HepG2 (cell line): ENCODE measurements around the gene FOXN3. TPM values are rescaled to one million over a fixed set of nuclear protein-coding genes. Genes with fewer than 3 reads are reported as not detected.

ENCODE experiments used
- ATAC-seq: fragments of 200-7000 bp; cut with Tn5 transposase; 3 replicates; pipeline ENCODE4 v1.9.1; 2020; ENCODE audit warnings: mild to moderate bottlenecking, moderate library complexity
- BruUV-seq: library from RNA; stranded (reverse); fragments of 400-500 nt; replicated peaks from 2 replicates; lab custom pipeline; 2021; lab: Mats Ljungman, UMichigan
- CTCF ChIA-PET: fragments of 300-600 bp; formaldehyde crosslinking; extraction: SDS; loops from one replicate; lab custom pipeline; 2021; ENCODE audit warnings: low total read pairs, inconsistent platforms, low intra/inter-chr PET ratio; lab: Yijun Ruan, JAX
- POLR2A ChIA-PET: fragments of 350-600 bp; sonication (Branson Sonifier 250); formaldehyde crosslinking; loops from one replicate; lab custom pipeline; 2020; ENCODE audit warnings: antibody characterized with exemption, inconsistent platforms; lab: Yijun Ruan, JAX
- DNase-seq: peaks from one replicate; pipeline ENCODE4 v3.0.0-alpha.2; 2015; ENCODE audit warnings: low spot score
- FAIRE-seq: peaks from 3 replicates; lab custom pipeline; 2011; peaks lifted over from hg19 to GRCh38; lab: Jason Lieb, UNC
- H2AFZ ChIP-seq: one replicate; pipeline ENCODE4 v1.6.1; 2011; ENCODE audit warnings: low read length, inconsistent platforms
- H3K27ac ChIP-seq: fragments of 300-600 bp; 3 replicates; pipeline ENCODE4 v1.8.0; 2011; ENCODE audit warnings: mixed run types, mild to moderate bottlenecking, mixed read lengths, low read length, inconsistent platforms; ENCODE audit not compliant: insufficient read depth; ENCODE audit errors: extremely low read length
- H3K27me3 ChIP-seq, 2 experiments: fragments of 200-600 bp in 1 of 2; 2 replicates in 1 of 2; 3 replicates in 1 of 2; pipeline versions ENCODE4 v1.6.0 to v1.8.0; 2011; ENCODE audit warnings: low read length in 2 of 2, mild to moderate bottlenecking in 2 of 2, moderate library complexity in 2 of 2, inconsistent platforms in 1 of 2; ENCODE audit not compliant: insufficient read depth in 2 of 2, control insufficient read depth in 1 of 2
- H3K36me3 ChIP-seq, 2 experiments: fragments of 200-600 bp in 1 of 2; replicated peaks in 1 of 2; 2 replicates in 1 of 2; 3 replicates in 1 of 2; pipeline versions ENCODE4 v1.5.1 to v1.8.0; 2011; ENCODE audit warnings: low read length in 2 of 2, inconsistent platforms in 1 of 2; ENCODE audit not compliant: insufficient read depth in 2 of 2, control insufficient read depth in 1 of 2
- H3K4me1 ChIP-seq: 2 replicates; pipeline ENCODE4 v1.5.1; 2012; ENCODE audit warnings: low read length, inconsistent platforms; ENCODE audit not compliant: insufficient read depth
- H3K4me2 ChIP-seq: 2 replicates; pipeline ENCODE4 v1.6.0; 2011; ENCODE audit warnings: low read depth, low read length, inconsistent platforms
- H3K4me3 ChIP-seq, 3 experiments: fragments of 200-600 bp in 1 of 3; sonication (generic), shearing (Covaris generic) in 1 of 3; replicated peaks in 1 of 3; 2 replicates each; pipeline ENCODE4 v1.5.1; 2011 to 2016; ENCODE audit warnings: low read length in 3 of 3, inconsistent platforms in 2 of 3, low read depth in 2 of 3, mild to moderate bottlenecking in 2 of 3, control low read depth in 1 of 3, mixed read lengths in 1 of 3; ENCODE audit not compliant: insufficient read depth in 1 of 3
- H3K79me2 ChIP-seq: one replicate; pipeline ENCODE4 v1.6.1; 2011; ENCODE audit warnings: low read length, inconsistent platforms; ENCODE audit not compliant: insufficient read depth
- H3K9ac ChIP-seq: 2 replicates; pipeline ENCODE4 v1.6.0; 2011; ENCODE audit warnings: mild to moderate bottlenecking, low read depth, low read length, inconsistent platforms; ENCODE audit not compliant: insufficient read depth
- H3K9me3 ChIP-seq: 2 replicates; pipeline ENCODE4 v1.5.1; 2012; ENCODE audit warnings: mild to moderate bottlenecking, low read length
- H4K20me1 ChIP-seq: 2 replicates; pipeline ENCODE4 v1.6.0; 2011; ENCODE audit warnings: inconsistent platforms, mild to moderate bottlenecking, low read length, moderate library complexity; ENCODE audit not compliant: insufficient read depth
- AGO2 ChIP-seq: fragments of 200-400 bp; formaldehyde crosslinking; optimal IDR thresholded peaks from 2 replicates; pipeline ENCODE3; 2017; ENCODE audit warnings: mild to moderate bottlenecking, low read depth, low read length, moderate library complexity
- ETV6 ChIP-seq: sonication (generic); formaldehyde crosslinking; conservative IDR thresholded peaks from 2 replicates; pipeline ENCODE4 v1.4.0; 2020; ENCODE audit warnings: missing genetic modification reagents
- GABPB1 ChIP-seq: IDR thresholded peaks from 2 replicates; pipeline ENCODE4 v1.6.1; 2016; ENCODE audit warnings: mild to moderate bottlenecking, missing genetic modification reagents, moderate library complexity, missing compliant biosample characterization
- ISX ChIP-seq: sonication (generic); formaldehyde crosslinking; conservative IDR thresholded peaks from 2 replicates; pipeline ENCODE4 v1.5.0; 2020; ENCODE audit warnings: missing genetic modification reagents
- NR2F6 ChIP-seq, 2 experiments: IDR thresholded peaks; 2 replicates each; pipeline ENCODE4 v1.6.1; 2016; ENCODE audit warnings: antibody characterized with exemption in 1 of 2, mild to moderate bottlenecking in 1 of 2
- ONECUT2 ChIP-seq: sonication (generic); formaldehyde crosslinking; IDR thresholded peaks from 2 replicates; pipeline ENCODE4 v1.4.0; 2020; ENCODE audit warnings: missing genetic modification reagents
- RBM22 ChIP-seq: fragments of 200-400 bp; formaldehyde crosslinking; optimal IDR thresholded peaks from 2 replicates; pipeline ENCODE3; 2017; ENCODE audit warnings: mild to moderate bottlenecking, low read length, moderate library complexity
- ZFP36 ChIP-seq: fragments of 150-350 bp; IDR thresholded peaks from 2 replicates; pipeline ENCODE4 v1.6.1; 2018; ENCODE audit warnings: borderline replicate concordance, low read length, low read depth; ENCODE audit not compliant: partially characterized antibody
- ZNF10 ChIP-seq: sonication (generic); formaldehyde crosslinking; IDR thresholded peaks from 2 replicates; pipeline ENCODE4 v1.4.0; 2020; ENCODE audit warnings: mild to moderate bottlenecking, low read depth, missing genetic modification reagents, borderline replicate concordance
- ZNF20 ChIP-seq: sonication (generic); formaldehyde crosslinking; IDR thresholded peaks from 2 replicates; pipeline ENCODE4 v1.4.0; 2020; ENCODE audit warnings: mild to moderate bottlenecking, moderate library complexity, missing genetic modification reagents
- ZNF205 ChIP-seq: IDR thresholded peaks from 2 replicates; pipeline ENCODE4 v1.6.1; 2018; ENCODE audit warnings: missing biosample characterization, missing genetic modification reagents
- ZNF225 ChIP-seq: sonication (generic); formaldehyde crosslinking; IDR thresholded peaks from 2 replicates; pipeline ENCODE4 v1.4.0; 2020; ENCODE audit warnings: mild to moderate bottlenecking, missing genetic modification reagents
- ZNF564 ChIP-seq: sonication (generic); formaldehyde crosslinking; IDR thresholded peaks from 2 replicates; pipeline ENCODE4 v1.8.1; 2023; ENCODE audit warnings: mild to moderate bottlenecking, missing genetic modification reagents
- ZNF766 ChIP-seq: sonication (generic); formaldehyde crosslinking; IDR thresholded peaks from 2 replicates; pipeline ENCODE4 v1.5.0; 2020; ENCODE audit warnings: missing genetic modification reagents, borderline replicate concordance
- ZNF839 ChIP-seq: sonication (generic); formaldehyde crosslinking; IDR thresholded peaks from 2 replicates; pipeline ENCODE4 v1.4.0; 2020; ENCODE audit warnings: missing genetic modification reagents, mild to moderate bottlenecking, borderline replicate concordance
- WGBS: methylation state at CpG from one replicate; pipeline ENCODE4 v1.1.6; 2017; ENCODE audit warnings: low lambda C conversion rate; 5-methylcytosine and 5-hydroxymethylcytosine counted together
- in situ Hi-C: cut with HindIII; loops from 2 replicates; pipeline ENCODE4 v1.10.0; 2017; ENCODE audit warnings: low pct_unique_long_range_greater_than_20kb; ENCODE audit not compliant: extremely low pct_ligation_motif_present
- intact Hi-C: fragments of 100-400 bp; cut with micrococcal nuclease; formaldehyde crosslinking; loops from one replicate; pipeline ENCODE4 v1.10.0; 2022; ENCODE audit not compliant: unreplicated experiment
- polyA plus RNA-seq, 8 experiments: library from polyadenylated mRNA; depleted of rRNA in 3 of 8; stranded (reverse) in 7 of 8; unstranded in 1 of 8; fragments of >200 nt; fragmentation: Illumina TruSeq in 4 of 8; extraction: Trizol in 4 of 8; gene quantifications; 2 replicates each; pipeline versions ENCODE4 v1.2.1 to v1.2.3, GENCODE V29; 2011 to 2016; ENCODE audit warnings: low read depth in 4 of 8, missing spikeins in 1 of 8, mixed read lengths in 1 of 8; ENCODE audit not compliant: insufficient read depth in 1 of 8
- total RNA-seq, 5 experiments: library from RNA; depleted of rRNA; stranded (reverse); fragments of >200 nt; fragmentation: Illumina TruSeq; extraction: Trizol; gene quantifications; 2 replicates each; pipeline ENCODE4 v1.2.3, GENCODE V29; 2016; ENCODE audit warnings: low read depth in 1 of 5
- TF ChIP-seq, protein P1 (sequence below): sonication (generic); formaldehyde crosslinking; IDR thresholded peaks from 2 replicates; pipeline ENCODE4 v1.5.0; 2020; ENCODE audit warnings: mild to moderate bottlenecking, low read depth, missing genetic modification reagents, borderline replicate concordance
- TF ChIP-seq, protein P2 (sequence below): sonication (generic); formaldehyde crosslinking; IDR thresholded peaks from 2 replicates; pipeline ENCODE4 v1.4.0; 2020; ENCODE audit warnings: mild to moderate bottlenecking, missing genetic modification reagents

FOXN3 gene
- total and polyA plus RNA-seq, 2 of the 13 experiments (the other 11 are each of a cell fraction or from before 2014, with no cell fraction given): 32.4 to 70.2 TPM

DNA sequence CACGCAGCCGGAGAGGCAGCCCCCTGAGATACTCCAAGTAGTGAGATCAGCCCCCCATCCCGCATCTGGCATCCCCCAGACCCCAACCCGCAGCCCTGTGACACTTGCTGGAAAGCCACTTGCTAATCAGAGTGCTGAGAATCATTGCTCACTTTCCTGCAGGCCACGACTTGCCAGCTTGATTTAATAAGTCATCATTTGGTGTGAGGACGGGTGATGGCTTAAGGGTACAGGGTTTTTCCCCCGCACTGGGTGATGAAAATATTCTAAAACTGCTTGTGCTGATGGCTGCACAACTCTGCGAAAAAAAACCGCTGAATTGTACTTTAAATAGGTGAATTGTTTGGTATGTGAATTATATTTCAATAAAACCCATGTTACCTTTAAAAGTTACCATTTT, 171.2 kb downstream of the FOXN3 start:
- no peak overlapping the region for H3K4me2 ChIP-seq
- no peaks in the 10 kb centered on the region for H3K27me3 ChIP-seq
- peaks cover 55% of the 10 kb centered on the region for H3K79me2 ChIP-seq
- no peak for FAIRE-seq
- peaks cover 11 to 28% of the 10 kb centered on the region in 2 experiments; a peak in 4 of 5 replicates for H3K36me3 ChIP-seq
- H3K4me3 ChIP-seq: no peak overlapping the region
- H3K9me3 ChIP-seq: no peaks in the 10 kb centered on the region
- intact Hi-C loops: no loop called here
- H3K4me1 ChIP-seq: peaks cover 47% of the 10 kb centered on the region
- no peak for DNase-seq
- H3K9ac ChIP-seq: no peak overlapping the region
- WGBS: over 99% methylated on average over 9 of the region's 9 CpGs
- H2AFZ ChIP-seq: no peak overlapping the region
- TF ChIP-seq ZNF225 (CRISPR knock-in tag) (no peak), RBM22 (peak; percentile 47)
- TF ChIP-seq, all 625 proteins: peak for 1
- CTCF ChIA-PET: no interaction called here
- BruUV-seq: no TSS peak
- Histone ChIP-seq H3K27ac (no peak overlapping the region), H4K20me1 (peaks cover 43% of the 10 kb centered on the region)
- ATAC-seq: no peak
- in situ Hi-C loops: loop anchor here (25.0 kb wide), 1 partner anchor 666 kb away; no protein-coding TSS in a partner anchor
- POLR2A ChIA-PET: no interaction called here

DNA sequence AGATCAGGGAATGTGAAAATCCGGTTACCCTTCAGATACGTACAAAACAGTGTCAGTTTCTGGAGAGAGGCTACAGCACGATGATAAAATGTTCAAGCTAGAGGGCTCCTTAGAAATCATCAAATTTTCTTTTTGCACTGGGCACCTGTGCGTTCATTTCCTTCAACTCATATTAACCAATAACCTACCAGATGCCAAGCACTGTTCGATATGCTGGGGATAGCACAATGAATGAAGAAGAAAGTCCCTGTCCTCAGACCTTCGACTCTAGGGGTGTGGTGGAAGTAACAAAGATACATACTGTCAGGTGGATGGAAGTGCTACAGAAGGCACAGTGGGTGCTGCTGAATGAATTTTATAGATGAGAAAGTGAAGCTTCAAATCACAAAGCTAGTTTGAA, 172.3 kb downstream of the FOXN3 start:
- TF ChIP-seq ZNF839 (CRISPR knock-in tag) (no peak), GABPB1 (CRISPR knock-in tag) (no peak), ZNF20 (no peak), ZNF766 (CRISPR knock-in tag) (no peak), ZNF10 (CRISPR knock-in tag) (no peak), ISX (no peak), ONECUT2 (CRISPR knock-in tag) (no peak), ZNF205 (no peak), ZFP36 (no peak), ZNF564 (CRISPR knock-in tag) (no peak), ETV6 (CRISPR knock-in tag) (no peak), AGO2 (no peak), NR2F6 (IDR thresholded peaks at IDR 0.05) (no peak), NR2F6 (CRISPR knock-in tag; IDR thresholded peaks at IDR 0.05) (no peak)
- TF ChIP-seq, protein P1, sequence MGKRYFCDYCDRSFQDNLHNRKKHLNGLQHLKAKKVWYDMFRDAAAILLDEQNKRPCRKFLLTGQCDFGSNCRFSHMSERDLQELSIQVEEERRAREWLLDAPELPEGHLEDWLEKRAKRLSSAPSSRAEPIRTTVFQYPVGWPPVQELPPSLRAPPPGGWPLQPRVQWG (CRISPR knock-in tag): no peak
- TF ChIP-seq, protein P2, sequence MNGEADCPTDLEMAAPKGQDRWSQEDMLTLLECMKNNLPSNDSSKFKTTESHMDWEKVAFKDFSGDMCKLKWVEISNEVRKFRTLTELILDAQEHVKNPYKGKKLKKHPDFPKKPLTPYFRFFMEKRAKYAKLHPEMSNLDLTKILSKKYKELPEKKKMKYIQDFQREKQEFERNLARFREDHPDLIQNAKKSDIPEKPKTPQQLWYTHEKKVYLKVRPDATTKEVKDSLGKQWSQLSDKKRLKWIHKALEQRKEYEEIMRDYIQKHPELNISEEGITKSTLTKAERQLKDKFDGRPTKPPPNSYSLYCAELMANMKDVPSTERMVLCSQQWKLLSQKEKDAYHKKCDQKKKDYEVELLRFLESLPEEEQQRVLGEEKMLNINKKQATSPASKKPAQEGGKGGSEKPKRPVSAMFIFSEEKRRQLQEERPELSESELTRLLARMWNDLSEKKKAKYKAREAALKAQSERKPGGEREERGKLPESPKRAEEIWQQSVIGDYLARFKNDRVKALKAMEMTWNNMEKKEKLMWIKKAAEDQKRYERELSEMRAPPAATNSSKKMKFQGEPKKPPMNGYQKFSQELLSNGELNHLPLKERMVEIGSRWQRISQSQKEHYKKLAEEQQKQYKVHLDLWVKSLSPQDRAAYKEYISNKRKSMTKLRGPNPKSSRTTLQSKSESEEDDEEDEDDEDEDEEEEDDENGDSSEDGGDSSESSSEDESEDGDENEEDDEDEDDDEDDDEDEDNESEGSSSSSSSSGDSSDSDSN (CRISPR knock-in tag): no peak
- TF ChIP-seq, all 625 proteins: peak for 0
- FAIRE-seq: no peak
- Histone ChIP-seq H3K4me3 (no peak overlapping the region), H3K27ac (no peak overlapping the region), H2AFZ (no peak overlapping the region), H3K79me2 (peaks cover 50% of the 10 kb centered on the region), H4K20me1 (peaks cover 37% of the 10 kb centered on the region), H3K9ac (no peak overlapping the region), H3K9me3 (no peaks in the 10 kb centered on the region), H3K27me3 (no peaks in the 10 kb centered on the region), H3K4me1 (peaks cover 43% of the 10 kb centered on the region), H3K4me2 (no peak overlapping the region), H3K36me3 (peaks cover 11 to 28% of the 10 kb centered on the region in 2 experiments; a peak in 4 of 5 replicates)
- 78% methylated on average over 6 of the region's 6 CpGs for WGBS
- ChIA-PET CTCF (no interaction called here), POLR2A (no interaction called here)
- no TSS peak for BruUV-seq
- DNase-seq: no peak
- ATAC-seq: no peak
- intact Hi-C loops (no loop called here), in situ Hi-C loops (loop anchor here (25.0 kb wide), 1 partner anchor 668 kb away; no protein-coding TSS in a partner anchor)
